NCI-H226 (cell line): Measurements from ENCODE around the gene STX8.
"Not testable (repeated sequence)": the region's sequence is repeated elsewhere in the genome, so short reads cannot be mapped to it uniquely, and the experiment has no call there.

ENCODE experiments used
- DNase-seq: peaks from one replicate; pipeline ENCODE4 v3.0.0-alpha.2; 2015

Gene STX8

DNA sequence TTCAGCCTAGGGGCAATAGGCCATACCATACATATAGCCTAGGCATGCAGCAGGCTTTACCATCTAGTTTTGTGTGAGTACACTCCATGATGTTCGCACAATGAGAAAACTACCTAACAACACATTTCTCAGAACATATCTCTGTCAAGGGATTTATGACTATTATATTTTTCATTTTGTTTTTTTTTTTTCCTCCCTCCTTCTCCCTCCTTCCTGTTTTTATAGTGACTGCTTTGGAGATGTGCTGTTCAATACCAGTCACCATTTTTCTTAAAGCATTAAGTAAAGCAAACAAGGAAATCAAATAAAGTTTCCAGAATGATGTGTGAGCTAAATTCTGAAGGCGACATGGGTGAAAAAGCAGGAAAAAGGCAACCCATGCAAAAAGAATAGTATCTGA lies 194.6 kb downstream of the STX8 start:
- no peak for DNase-seq

GRCh38 chr17:9380361-9380760 lies 195.3 kb downstream of the STX8 start:
- no peak for DNase-seq

- not testable (repeated sequence) for DNase-seq
Measured at GRCh38 chr17:9376177-9376576, 199.4 kb downstream of the STX8 start.

DNA sequence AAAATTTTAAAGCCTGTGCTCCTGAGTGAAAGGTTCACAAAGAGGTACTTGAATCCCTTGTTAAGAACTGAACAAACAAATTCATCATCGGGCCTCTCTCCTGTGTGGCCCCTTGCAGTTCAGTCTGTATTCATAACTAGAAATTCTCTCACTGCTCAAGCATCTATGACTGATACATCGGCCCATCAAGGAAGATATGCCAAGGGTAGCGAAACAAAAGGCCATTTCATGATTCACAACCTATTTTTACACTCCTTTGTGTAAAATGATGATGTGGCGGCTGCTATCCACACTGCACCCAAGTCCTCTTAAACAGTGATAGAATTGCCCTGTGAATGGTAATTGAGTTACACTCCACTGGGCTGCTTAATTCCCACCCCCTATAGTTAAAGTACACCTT lies 204.6 kb downstream of the STX8 start:
- DNase-seq: peak; percentile 76

DNA sequence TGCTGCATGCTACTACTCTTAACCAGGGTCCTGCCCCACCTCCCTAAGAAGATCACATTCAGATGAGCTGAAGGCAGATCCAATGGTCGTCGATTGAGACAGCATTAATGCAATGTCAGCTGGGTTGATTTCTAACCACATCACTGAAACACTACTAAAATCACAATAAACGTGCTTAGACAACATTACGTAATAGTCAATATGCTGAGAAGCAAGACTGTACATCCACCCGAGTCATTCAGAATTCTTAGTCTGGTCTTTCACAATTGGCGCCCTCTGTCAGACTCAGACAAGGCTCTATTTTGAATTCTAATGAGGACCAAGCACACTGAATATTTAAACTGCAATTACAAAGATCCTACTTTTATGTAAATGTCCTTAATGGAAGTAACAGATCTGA lies 205.2 kb downstream of the STX8 start:
- DNase-seq: peak; percentile 25

DNA sequence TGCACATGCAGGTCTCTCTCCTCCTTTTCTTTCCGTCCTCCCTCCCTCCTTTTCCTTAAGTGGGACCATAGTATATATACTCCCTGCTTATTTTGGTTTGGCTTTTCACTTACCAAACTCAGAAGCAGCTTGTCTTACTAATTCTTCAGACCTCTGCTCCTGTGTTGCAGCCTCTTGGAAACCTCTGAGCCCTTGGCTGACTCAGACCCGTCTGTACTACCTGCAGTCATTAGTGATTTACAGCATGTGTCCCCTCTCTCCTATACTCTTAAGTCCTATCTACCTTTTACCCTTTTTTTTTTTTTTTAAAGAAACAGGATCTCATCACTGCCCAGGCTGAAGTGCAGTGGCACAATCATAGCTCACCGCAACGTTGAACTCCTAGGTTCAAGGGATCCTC lies 207.0 kb downstream of the STX8 start:
- no peak for DNase-seq

- no peak for DNase-seq
Measured at GRCh38 chr17:9367156-9367555, 208.5 kb downstream of the STX8 start.

- no peak for DNase-seq
Measured at GRCh38 chr17:9364837-9365430, 210.7 kb downstream of the STX8 start.

GRCh38 chr17:9363440-9364350 lies 211.9 kb downstream of the STX8 start:
- DNase-seq: peak; percentile 24

- DNase-seq: peak; percentile 79
Measured at GRCh38 chr17:9361188-9361955, 214.2 kb downstream of the STX8 start.

DNA sequence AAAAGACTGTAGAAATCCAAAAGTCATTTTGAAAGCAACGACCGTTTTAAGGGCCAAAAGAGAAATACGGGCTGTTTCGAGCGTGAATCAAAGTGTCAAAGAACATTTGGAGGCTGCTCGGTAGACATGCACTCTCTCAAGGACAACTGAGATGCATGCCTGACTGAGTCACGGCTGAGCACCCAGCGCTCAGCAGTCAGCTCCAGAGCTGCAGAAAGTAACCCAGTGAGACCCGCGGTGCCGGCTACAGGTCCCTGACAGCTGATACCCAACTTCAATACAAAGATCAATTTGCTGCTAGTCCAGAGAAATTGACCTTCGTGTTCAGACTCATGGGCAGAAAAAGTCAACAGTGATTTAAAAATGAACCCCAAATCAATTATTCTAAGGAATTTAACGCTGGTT lies 214.9 kb downstream of the STX8 start:
- peak; percentile 57 for DNase-seq

DNA sequence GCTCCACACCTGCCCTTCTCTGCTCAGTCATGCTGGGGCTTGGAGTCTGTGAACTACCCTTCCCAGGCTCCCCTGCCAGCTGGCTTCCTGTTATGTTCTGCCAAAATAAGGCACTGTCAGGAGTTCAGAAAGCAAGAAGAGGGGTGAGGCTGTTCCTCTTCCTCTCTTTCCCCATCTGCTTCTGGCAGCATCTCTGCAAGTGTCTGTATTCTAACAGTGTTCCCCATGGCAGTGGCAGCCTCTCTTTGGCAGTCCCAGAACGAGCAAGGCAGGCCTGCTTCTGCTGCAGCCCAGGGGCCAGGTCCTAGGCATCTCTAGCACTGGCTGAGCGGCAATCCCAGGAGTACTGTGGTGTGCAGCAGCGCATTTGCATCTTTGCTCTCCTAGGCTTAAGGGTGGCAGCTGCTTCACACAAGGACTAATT lies 219.1 kb downstream of the STX8 start:
- no peak for DNase-seq

- DNase-seq: no peak
Measured at GRCh38 chr17:9355846-9356245, 219.8 kb downstream of the STX8 start.

DNA sequence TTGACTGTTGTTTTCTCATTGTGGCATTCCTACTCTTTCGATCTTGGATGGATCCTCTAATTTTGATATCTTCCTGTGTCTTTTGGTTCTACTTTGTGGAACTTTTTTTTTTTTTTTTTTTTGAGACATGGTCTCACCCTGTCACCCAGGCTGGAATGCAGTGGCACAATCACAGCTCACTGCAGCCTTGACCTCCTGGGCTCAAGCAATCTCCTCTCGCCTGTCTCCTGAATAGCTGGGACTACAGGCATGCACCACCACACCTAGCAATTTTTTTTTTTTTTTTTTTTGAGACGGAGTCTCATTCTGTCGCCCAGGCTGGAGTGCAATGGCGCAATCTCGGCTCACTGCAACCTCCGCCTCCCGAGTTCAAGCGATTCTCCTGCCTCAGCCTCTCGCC lies 220.4 kb downstream of the STX8 start:
- DNase-seq: not testable (repeated sequence)

DNA sequence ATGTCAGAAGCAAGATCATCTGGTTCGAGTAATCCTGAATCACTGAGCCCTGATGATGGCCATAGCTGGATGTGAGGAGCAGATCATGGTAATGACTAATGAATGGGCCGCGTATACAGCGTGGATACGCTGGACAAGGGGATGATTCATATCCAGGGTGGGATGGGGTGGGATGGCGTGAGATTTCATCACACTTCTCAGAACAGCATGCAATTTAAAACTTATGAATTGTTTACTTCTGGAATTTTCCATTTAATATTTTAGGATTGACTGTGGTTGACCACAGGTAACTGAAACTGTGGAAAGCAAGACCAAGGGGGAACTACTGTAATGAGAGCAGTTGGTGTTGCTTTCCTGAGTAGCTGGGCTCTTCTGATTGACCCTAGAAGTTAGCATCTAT lies 225.5 kb downstream of the STX8 start:
- peak; percentile 86 for DNase-seq

GRCh38 chr17:9346296-9346926 lies 229.2 kb downstream of the STX8 start:
- DNase-seq: no peak

- DNase-seq: no peak
Measured at GRCh38 chr17:9343516-9343915, 232.1 kb downstream of the STX8 start.

- no peak for DNase-seq
Measured at GRCh38 chr17:9342225-9342624, 233.4 kb downstream of the STX8 start.

GRCh38 chr17:9339958-9340357 lies 235.7 kb downstream of the STX8 start:
- DNase-seq: no peak

DNA sequence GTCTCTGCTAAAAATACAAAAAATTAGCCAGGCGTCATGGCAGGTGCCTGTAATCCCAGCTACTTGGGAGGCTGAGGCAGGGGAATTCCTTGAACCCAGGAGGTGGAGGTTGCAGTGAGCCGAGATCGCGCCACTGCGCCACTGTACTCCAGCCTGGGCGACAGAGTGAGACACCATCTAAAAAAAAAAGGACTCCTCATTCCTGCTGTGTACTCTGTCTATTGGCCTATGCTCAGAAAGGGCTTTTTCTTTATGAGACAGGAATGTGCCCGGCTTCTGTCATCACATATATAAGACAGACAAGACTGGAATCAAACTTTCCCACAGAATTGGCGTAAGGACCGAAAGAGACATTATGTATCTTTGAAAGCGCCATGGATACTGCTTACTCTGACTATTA lies 236.1 kb downstream of the STX8 start:
- not testable (repeated sequence) for DNase-seq

DNA sequence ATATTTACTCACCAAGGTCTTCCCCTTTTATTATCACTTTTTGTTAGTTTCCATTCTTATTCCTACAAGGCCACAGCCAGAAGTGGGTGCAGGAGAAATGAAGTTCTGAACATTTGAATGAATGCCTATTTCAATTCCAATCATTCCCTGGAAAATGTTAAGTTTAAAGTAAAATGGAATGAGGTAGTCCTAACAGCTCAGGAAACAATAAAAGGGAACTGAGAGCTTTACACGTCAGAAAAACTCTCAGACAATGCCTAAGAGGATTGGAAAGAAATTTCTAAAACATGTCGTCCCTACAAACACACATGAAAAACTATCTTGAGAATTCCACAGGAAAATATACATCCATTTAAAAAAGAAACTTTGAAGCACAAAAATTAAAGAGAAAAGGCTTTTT lies 238.8 kb downstream of the STX8 start:
- no peak for DNase-seq

DNA sequence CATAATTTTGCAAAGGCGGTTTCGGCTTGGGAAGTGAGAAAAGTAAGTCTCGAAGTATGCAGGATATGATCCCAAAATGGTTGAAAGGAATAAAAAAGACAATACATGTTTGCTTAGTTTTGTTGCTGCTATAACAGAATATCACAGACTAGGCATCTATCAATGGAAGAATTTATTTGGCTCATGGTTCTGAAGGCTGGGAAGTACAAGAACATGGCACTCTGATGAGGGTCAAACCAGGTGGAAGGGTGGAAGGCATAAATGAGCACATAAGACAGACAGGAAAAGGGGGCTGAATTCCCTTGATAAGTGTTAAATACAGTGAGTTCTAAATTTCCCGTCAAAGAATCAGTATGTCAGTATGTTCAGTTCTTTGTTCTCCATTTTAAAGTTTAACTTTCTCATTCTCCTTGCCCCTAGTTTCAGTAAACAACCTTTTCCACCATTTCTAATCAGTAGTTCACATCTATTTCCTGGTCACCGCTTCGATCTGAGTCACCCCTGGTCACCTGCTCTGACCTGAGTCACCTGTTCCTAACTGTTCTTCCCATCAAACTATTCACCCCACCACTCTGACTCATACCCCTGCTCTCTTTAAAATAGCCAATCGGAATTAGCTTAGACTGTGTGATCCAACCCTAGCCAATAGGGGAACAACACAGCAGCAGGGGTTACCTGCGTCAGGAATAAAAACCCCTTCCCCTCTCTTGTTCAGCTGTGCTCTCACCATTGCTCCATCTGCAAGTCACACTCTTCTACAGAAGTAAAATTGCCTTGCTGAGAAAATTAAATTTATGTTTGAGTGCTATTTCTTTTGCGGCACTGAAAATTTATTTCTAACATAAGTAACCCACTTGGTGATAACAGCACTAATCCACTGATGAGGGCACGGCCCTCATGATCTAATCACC lies 240.8 kb downstream of the STX8 start:
- no peak for DNase-seq
